HEK293 (cell line): ENCODE data around the gene FHAD1.

Experiments used
- CTCF ChIA-PET: fragments of 350-600 bp; formaldehyde crosslinking; extraction: SDS; loops from one replicate; lab custom pipeline; 2021; ENCODE audit warnings: antibody characterized with exemption; lab: Yijun Ruan, JAX
- POLR2A ChIA-PET: fragments of 300-600 bp; formaldehyde crosslinking; extraction: SDS; loops from one replicate; lab custom pipeline; 2020; ENCODE audit warnings: antibody characterized with exemption, inconsistent platforms; lab: Yijun Ruan, JAX
- H3K27ac ChIP-seq: fragments of 200-500 bp; sonication (Bioruptor generic); 2 replicates; pipeline ENCODE4 v1.5.1; 2014; ENCODE audit warnings: low read depth, low read length, control low read depth, inconsistent platforms; ENCODE audit errors: extremely low read depth
- H3K36me3 ChIP-seq, 2 experiments: fragments of 200-500 bp in 1 of 2; sonication (Bioruptor generic) in 1 of 2; 1 replicate in 1 of 2; 2 replicates in 1 of 2; pipeline ENCODE4 v1.5.1; 2014 to 2017; ENCODE audit warnings: inconsistent platforms in 2 of 2, low read length in 2 of 2; ENCODE audit not compliant: control insufficient read depth in 2 of 2, insufficient read depth in 1 of 2
- H3K4me1 ChIP-seq: fragments of 200-500 bp; sonication (Bioruptor generic); 2 replicates; pipeline ENCODE4 v1.5.1; 2014; ENCODE audit warnings: mild to moderate bottlenecking, low read length, inconsistent platforms; ENCODE audit not compliant: control insufficient read depth, insufficient read depth
- H3K4me3 ChIP-seq: 2 replicates; pipeline ENCODE4 v1.5.1; 2011; ENCODE audit warnings: low read depth, mild to moderate bottlenecking, control low read depth, low read length, moderate library complexity
- H3K9me3 ChIP-seq: fragments of 200-500 bp; sonication (Bioruptor generic); 2 replicates; pipeline ENCODE4 v1.5.1; 2014; ENCODE audit warnings: low read depth, low read length, inconsistent platforms; ENCODE audit not compliant: control insufficient read depth, insufficient read depth
- EGR2 ChIP-seq: fragments of 450-650 bp; formaldehyde crosslinking; IDR thresholded peaks from 2 replicates; pipeline ENCODE4 v1.5.1; 2016; ENCODE audit warnings: low read depth, missing biosample characterization, missing genetic modification characterization
- GLIS1 ChIP-seq: fragments of 450-650 bp; formaldehyde crosslinking; IDR thresholded peaks from 2 replicates; pipeline ENCODE4 v1.5.1; 2016; ENCODE audit warnings: missing biosample characterization, missing genetic modification characterization
- KLF1 ChIP-seq: fragments of 450-650 bp; formaldehyde crosslinking; IDR thresholded peaks from 2 replicates; pipeline ENCODE4 v1.5.1; 2016; ENCODE audit warnings: missing biosample characterization, missing genetic modification characterization
- MEIS1 ChIP-seq: sonication (generic); formaldehyde crosslinking; IDR thresholded peaks from 2 replicates; pipeline ENCODE4 v1.8.1; 2022; ENCODE audit warnings: missing genetic modification reagents, mild to moderate bottlenecking, borderline replicate concordance
- MYNN ChIP-seq: fragments of 450-650 bp; formaldehyde crosslinking; IDR thresholded peaks from 2 replicates; pipeline ENCODE4 v1.5.1; 2016; ENCODE audit warnings: missing biosample characterization, missing genetic modification characterization, borderline replicate concordance
- OSR2 ChIP-seq: fragments of 450-650 bp; formaldehyde crosslinking; IDR thresholded peaks from 2 replicates; pipeline ENCODE4 v1.5.1; 2016; ENCODE audit warnings: missing biosample characterization, missing genetic modification characterization
- SP2 ChIP-seq: fragments of 450-650 bp; formaldehyde crosslinking; IDR thresholded peaks from 2 replicates; pipeline ENCODE4 v1.5.1; 2016; ENCODE audit warnings: missing biosample characterization, missing genetic modification characterization
- ZBTB20 ChIP-seq: fragments of 450-650 bp; formaldehyde crosslinking; IDR thresholded peaks from 2 replicates; pipeline ENCODE4 v1.5.1; 2016; ENCODE audit warnings: missing biosample characterization, missing genetic modification characterization
- ZBTB21 ChIP-seq: fragments of 450-650 bp; formaldehyde crosslinking; IDR thresholded peaks from 2 replicates; pipeline ENCODE4 v1.5.1; 2017; ENCODE audit warnings: missing biosample characterization, missing genetic modification characterization
- ZFHX2 ChIP-seq: fragments of 450-650 bp; formaldehyde crosslinking; conservative IDR thresholded peaks from 2 replicates; pipeline ENCODE4 v1.5.1; 2016; ENCODE audit warnings: missing biosample characterization, missing genetic modification characterization
- ZIC2 ChIP-seq: fragments of 450-650 bp; formaldehyde crosslinking; IDR thresholded peaks from 2 replicates; pipeline ENCODE4 v1.5.1; 2016; ENCODE audit warnings: missing biosample characterization, missing genetic modification characterization
- ZNF274 ChIP-seq, 2 experiments: fragments of 200-500 bp in 1 of 2; fragments of 450-650 bp in 1 of 2; sonication (Bioruptor generic) in 1 of 2; formaldehyde crosslinking in 1 of 2; IDR thresholded peaks; 2 replicates each; pipeline versions ENCODE4 v1.5.1 to v1.6.1; 2014 to 2016; ENCODE audit warnings: borderline replicate concordance in 1 of 2, inconsistent platforms in 1 of 2, low read length in 1 of 2, missing biosample characterization in 1 of 2, missing genetic modification characterization in 1 of 2
- ZNF341 ChIP-seq: fragments of 450-650 bp; formaldehyde crosslinking; IDR thresholded peaks from 2 replicates; pipeline ENCODE4; 2016; ENCODE audit warnings: low read depth, missing biosample characterization, missing genetic modification characterization
- ZNF366 ChIP-seq: fragments of 450-650 bp; formaldehyde crosslinking; conservative IDR thresholded peaks from 2 replicates; pipeline ENCODE4 v1.5.1; 2016; ENCODE audit warnings: missing biosample characterization, missing genetic modification characterization
- ZNF394 ChIP-seq: fragments of 450-650 bp; formaldehyde crosslinking; IDR thresholded peaks from 2 replicates; pipeline ENCODE4 v1.5.1; 2016; ENCODE audit warnings: missing biosample characterization, missing genetic modification characterization, mild to moderate bottlenecking, moderate library complexity, borderline replicate concordance
- ZNF548 ChIP-seq: fragments of 450-650 bp; formaldehyde crosslinking; IDR thresholded peaks from 2 replicates; pipeline ENCODE4 v1.5.1; 2016; ENCODE audit warnings: missing biosample characterization, missing genetic modification characterization
- ZNF621 ChIP-seq: fragments of 450-650 bp; formaldehyde crosslinking; IDR thresholded peaks from 2 replicates; pipeline ENCODE4 v1.5.1; 2017; ENCODE audit warnings: missing biosample characterization, missing genetic modification characterization
- ZNF664 ChIP-seq: fragments of 450-650 bp; formaldehyde crosslinking; IDR thresholded peaks from 2 replicates; pipeline ENCODE4 v1.5.1; 2016; ENCODE audit warnings: missing biosample characterization, missing genetic modification characterization
- ZNF76 ChIP-seq: fragments of 450-650 bp; formaldehyde crosslinking; IDR thresholded peaks from 2 replicates; pipeline ENCODE4; 2016; ENCODE audit warnings: low read depth, missing biosample characterization, missing genetic modification characterization, borderline replicate concordance
- TF ChIP-seq, protein P1 (sequence below): fragments of 450-650 bp; formaldehyde crosslinking; IDR thresholded peaks from 2 replicates; pipeline ENCODE4 v1.5.1; 2016; ENCODE audit warnings: missing biosample characterization, missing genetic modification characterization
- TF ChIP-seq, protein P2 (sequence below): fragments of 450-650 bp; formaldehyde crosslinking; IDR thresholded peaks from 2 replicates; pipeline ENCODE4 v1.5.1; 2017; ENCODE audit warnings: missing biosample characterization, missing genetic modification characterization

FHAD1 gene

DNA sequence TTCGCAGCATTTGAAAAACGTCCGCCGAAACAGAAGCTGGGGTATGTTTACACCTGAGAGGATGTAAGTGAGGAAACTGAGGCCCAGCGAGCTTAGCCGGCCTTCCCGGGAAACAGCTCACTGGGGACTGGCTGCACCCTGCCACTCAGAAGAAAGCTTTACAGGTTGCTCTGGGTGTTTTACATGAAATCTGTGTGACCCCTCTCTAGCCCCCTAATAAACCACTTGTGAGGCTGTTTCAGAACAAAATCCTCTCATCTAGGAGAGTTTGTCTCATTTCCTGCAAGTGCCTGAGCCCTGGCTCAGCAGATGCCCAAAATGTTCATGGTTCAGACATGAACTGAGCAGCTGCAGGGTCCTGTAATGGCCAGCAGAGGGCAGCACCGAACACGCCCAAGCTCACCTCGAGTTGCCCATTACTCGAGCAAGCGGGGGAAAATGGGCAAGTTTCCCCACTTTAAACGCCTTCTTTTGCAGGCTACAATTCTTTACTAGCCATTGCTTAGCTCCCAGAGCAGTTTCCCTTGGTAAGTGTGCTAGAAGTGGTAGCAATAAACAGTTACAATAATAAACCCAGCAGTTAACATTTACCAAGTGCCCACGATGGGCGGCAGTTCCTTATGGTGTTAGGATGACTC is 76.4 kb downstream of the FHAD1 start (continued):
- TF ChIP-seq, protein P1, sequence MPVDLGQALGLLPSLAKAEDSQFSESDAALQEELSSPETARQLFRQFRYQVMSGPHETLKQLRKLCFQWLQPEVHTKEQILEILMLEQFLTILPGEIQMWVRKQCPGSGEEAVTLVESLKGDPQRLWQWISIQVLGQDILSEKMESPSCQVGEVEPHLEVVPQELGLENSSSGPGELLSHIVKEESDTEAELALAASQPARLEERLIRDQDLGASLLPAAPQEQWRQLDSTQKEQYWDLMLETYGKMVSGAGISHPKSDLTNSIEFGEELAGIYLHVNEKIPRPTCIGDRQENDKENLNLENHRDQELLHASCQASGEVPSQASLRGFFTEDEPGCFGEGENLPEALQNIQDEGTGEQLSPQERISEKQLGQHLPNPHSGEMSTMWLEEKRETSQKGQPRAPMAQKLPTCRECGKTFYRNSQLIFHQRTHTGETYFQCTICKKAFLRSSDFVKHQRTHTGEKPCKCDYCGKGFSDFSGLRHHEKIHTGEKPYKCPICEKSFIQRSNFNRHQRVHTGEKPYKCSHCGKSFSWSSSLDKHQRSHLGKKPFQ (tag by site-specific recombination) = no peak
- no peak for TF ChIP-seq MEIS1 (CRISPR knock-in tag)
- peak; percentile 33; the same call in 1 of the 2 replicates for TF ChIP-seq ZNF394
- TF ChIP-seq SP2 (tag by site-specific recombination) = no peak
- TF ChIP-seq ZNF621 (tag by site-specific recombination) = no peak

DNA sequence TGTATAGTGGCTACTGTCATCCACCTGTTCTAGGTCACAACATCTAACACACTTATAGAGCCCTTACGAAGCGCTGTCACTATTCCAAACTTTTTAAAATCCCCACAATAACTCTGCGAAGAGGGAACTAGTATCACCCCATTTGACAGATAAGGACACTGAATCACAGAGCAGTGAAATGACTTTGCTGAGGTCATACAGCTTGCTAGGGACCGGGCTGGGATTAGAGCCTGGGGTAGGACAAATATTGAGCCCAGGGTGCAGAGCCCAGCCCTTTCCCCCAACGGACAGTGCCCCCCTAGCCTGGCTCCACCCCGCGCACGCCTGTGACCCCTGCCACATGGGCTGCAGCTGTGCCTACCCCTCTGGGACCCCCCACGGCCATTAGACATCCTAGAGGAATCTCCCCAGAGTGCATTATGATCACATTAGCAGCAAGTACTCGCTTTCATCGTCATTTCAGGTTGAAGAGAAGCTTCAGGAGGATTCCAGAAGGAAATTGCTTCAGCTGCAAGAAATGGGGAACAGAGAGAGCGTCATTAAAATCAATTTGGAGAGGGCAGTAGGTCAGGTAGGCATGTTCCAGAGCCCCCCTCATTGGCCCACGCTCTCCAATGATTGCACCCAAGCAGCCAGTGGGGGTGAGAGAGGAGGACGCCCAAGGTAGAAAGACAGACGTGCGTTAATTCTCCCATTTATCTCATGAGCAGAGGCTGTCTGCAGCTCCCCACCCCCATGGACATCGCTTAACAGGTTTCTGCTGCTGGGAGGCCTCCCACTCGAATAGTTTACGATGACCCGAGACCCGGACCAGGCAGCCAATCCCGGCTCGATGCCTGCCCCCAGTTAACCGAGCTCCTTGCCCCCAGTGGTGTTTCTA is 77.2 kb downstream of the FHAD1 start:
- H3K4me3 ChIP-seq = no peak overlapping the region
- no peaks in the 10 kb centered on the region for H3K9me3 ChIP-seq
- H3K4me1 ChIP-seq = peaks cover 8% of the 10 kb centered on the region
- ChIA-PET POLR2A (interaction anchor here (0.6 kb wide), 1 partner anchor 10 kb away, joined by 3 read pairs; no protein-coding TSS in a partner anchor), CTCF (interaction anchor here (0.6 to 4.4 kb wide), 38 partner anchors 9 to 206 kb away, joined by 3 to 145 read pairs (median 4); no protein-coding TSS in a partner anchor)
- no peaks in the 10 kb centered on the region for H3K36me3 ChIP-seq
- no peak overlapping the region for H3K27ac ChIP-seq
- no peak for TF ChIP-seq MYNN (tag by site-specific recombination)
- TF ChIP-seq ZBTB21 (tag by site-specific recombination) = no peak
- peak; percentile 58; the same call in 1 of the 2 replicates for TF ChIP-seq ZFHX2
- TF ChIP-seq ZNF548 = no peak
- TF ChIP-seq EGR2 (tag by site-specific recombination) = peak; percentile 66
- TF ChIP-seq GLIS1 (tag by site-specific recombination) = peak; percentile 54
- no peak for TF ChIP-seq ZNF274 (IDR thresholded peaks at IDR 0.05; ENCODE audit: low read length)
- TF ChIP-seq ZNF274 (tag by site-specific recombination; IDR thresholded peaks at IDR 0.05; ENCODE audit: borderline replicate concordance) = no peak
- no peak for TF ChIP-seq OSR2 (tag by site-specific recombination)
- 0 out of 2 replicates have a peak, but pooled peaks have one; percentile 12 for TF ChIP-seq ZBTB20 (tag by site-specific recombination)

DNA sequence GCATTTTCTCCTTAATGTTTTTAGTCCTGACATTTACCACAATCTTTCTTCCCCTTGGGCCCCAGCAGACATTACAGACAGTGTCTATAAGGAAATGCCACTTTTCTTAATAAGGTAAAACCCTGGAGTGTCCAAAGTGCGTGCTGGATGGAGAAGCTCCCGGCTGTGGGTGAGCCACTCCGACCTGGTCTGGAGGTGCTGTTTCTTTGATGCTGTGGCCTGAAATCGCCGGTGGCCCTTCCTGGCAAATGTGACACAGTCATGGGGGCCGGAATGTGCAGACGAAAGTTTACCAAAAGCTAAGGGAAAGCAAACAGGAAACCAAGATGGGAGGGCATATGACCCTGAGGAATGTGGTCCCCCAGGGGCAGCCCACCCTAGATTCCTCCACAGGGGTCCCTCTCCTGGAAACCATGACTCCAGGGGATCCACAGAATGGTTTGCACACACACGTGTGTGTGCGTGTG is 77.9 kb downstream of the FHAD1 start:
- H3K36me3 ChIP-seq = no peaks in the 10 kb centered on the region
- H3K4me1 ChIP-seq = peaks cover 8% of the 10 kb centered on the region
- no peaks in the 10 kb centered on the region for H3K9me3 ChIP-seq
- no peak overlapping the region for H3K4me3 ChIP-seq
- POLR2A ChIA-PET = interaction anchor here (0.6 kb wide), 1 partner anchor 9 kb away, joined by 3 read pairs; no protein-coding TSS in a partner anchor
- no peak overlapping the region for H3K27ac ChIP-seq
- CTCF ChIA-PET = interaction anchor here (0.7 to 4.4 kb wide), 9 partner anchors 8 to 175 kb away, joined by 3 to 145 read pairs (median 11); no protein-coding TSS in a partner anchor
- no peak for TF ChIP-seq ZNF664 (tag by site-specific recombination)
- no peak for TF ChIP-seq ZNF548
- TF ChIP-seq, protein P2, sequence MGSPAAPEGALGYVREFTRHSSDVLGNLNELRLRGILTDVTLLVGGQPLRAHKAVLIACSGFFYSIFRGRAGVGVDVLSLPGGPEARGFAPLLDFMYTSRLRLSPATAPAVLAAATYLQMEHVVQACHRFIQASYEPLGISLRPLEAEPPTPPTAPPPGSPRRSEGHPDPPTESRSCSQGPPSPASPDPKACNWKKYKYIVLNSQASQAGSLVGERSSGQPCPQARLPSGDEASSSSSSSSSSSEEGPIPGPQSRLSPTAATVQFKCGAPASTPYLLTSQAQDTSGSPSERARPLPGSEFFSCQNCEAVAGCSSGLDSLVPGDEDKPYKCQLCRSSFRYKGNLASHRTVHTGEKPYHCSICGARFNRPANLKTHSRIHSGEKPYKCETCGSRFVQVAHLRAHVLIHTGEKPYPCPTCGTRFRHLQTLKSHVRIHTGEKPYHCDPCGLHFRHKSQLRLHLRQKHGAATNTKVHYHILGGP (tag by site-specific recombination) = no peak
- TF ChIP-seq ZNF76 (tag by site-specific recombination) = no peak
- 0 out of 2 replicates have a peak, but pooled peaks have one; percentile 0 for TF ChIP-seq ZFHX2
- peak; percentile 5; the same call in 1 of the 2 replicates for TF ChIP-seq GLIS1 (tag by site-specific recombination)
- TF ChIP-seq KLF1 (tag by site-specific recombination) = no peak
- TF ChIP-seq ZNF366 (tag by site-specific recombination) = no peak
- peak; percentile 54; the same call in 1 of the 2 replicates for TF ChIP-seq ZIC2 (tag by site-specific recombination)
- TF ChIP-seq ZNF341 (tag by site-specific recombination) = no peak
